ENCODE results near the gene LRRC32. TPM values are rescaled to one million over a fixed set of nuclear protein-coding genes. Genes with fewer than 3 reads are reported as not detected.

LRRC32 gene
- total RNA-seq, 1 donor from 2014 or later, result 0.26 TPM

DNA sequence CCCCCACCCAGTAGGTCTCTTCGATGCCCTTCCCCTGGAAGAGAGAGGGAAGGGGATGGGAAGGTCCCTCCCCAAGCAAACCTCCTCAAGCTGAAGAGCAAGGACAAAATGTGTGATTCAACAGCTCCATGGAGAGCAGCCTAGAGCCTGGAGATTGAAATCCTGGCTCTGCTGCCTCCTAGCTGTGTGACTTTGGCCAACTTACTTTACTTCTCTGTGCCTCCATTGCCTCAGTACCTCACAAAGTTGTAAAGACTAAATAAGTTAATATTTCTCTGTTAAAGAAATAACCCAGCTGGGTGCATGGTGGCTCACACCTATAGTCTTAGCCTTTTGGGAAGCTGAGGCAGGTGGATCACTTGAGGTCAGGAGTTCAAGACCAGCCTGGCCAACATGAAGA is 21.1 kb upstream of the LRRC32 start:
- no peak for TF ChIP-seq CTCF (IDR thresholded peaks at IDR 0.05; ENCODE audit: insufficient read depth, low read length, severe bottlenecking)
- FAIRE-seq (no peak), DNase-seq (ENCODE audit: low read depth) (no peak)
- H3K4me3 ChIP-seq (ENCODE audit: low read depth, low read length), result no peak overlapping the region
- H3K27me3 ChIP-seq (ENCODE audit: control insufficient read depth, insufficient read depth, low read length), result no peaks in the 10 kb centered on the region
- no peaks in the 10 kb centered on the region for H3K36me3 ChIP-seq (ENCODE audit: control insufficient read depth, insufficient read depth, low read length)

DNA sequence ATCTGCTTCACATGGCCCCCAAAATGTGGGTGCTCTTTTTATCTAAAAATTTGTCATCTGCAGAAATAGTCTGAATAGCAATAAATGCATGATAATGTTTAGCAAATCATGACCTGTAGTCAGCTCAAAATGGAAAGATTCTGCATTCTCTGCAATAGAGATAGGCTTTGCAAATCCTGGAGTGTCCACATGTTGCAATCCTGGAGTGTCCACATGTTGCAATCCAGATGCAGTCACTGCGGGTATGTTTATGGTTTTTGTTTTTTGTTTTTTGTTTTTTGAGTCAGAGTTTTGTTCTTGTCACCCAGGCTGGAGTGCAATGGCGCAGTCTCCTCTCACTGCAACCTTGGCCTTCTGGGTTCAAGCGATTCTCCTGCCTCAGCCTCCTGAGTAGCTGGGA is 20.2 kb upstream of the LRRC32 start:
- Histone ChIP-seq H3K36me3 (ENCODE audit: control insufficient read depth, insufficient read depth, low read length) (no peaks in the 10 kb centered on the region), H3K4me3 (ENCODE audit: low read depth, low read length) (no peak overlapping the region), H3K27me3 (ENCODE audit: control insufficient read depth, insufficient read depth, low read length) (no peaks in the 10 kb centered on the region)
- no peak for TF ChIP-seq CTCF (IDR thresholded peaks at IDR 0.05; ENCODE audit: insufficient read depth, low read length, severe bottlenecking)
- peak; percentile 47 for DNase-seq (ENCODE audit: low read depth)
- no peak for FAIRE-seq

- Histone ChIP-seq H3K4me3 (ENCODE audit: low read depth, low read length) (no peak overlapping the region), H3K27me3 (ENCODE audit: control insufficient read depth, insufficient read depth, low read length) (no peaks in the 10 kb centered on the region), H3K36me3 (ENCODE audit: control insufficient read depth, insufficient read depth, low read length) (no peaks in the 10 kb centered on the region)
- DNase-seq (ENCODE audit: low read depth) (no peak), FAIRE-seq (no peak)
- TF ChIP-seq CTCF (IDR thresholded peaks at IDR 0.05; ENCODE audit: insufficient read depth, low read length, severe bottlenecking), result no peak
Observed at GRCh38 chr11:76689313-76690260, 19.0 kb upstream of the LRRC32 start.

DNA sequence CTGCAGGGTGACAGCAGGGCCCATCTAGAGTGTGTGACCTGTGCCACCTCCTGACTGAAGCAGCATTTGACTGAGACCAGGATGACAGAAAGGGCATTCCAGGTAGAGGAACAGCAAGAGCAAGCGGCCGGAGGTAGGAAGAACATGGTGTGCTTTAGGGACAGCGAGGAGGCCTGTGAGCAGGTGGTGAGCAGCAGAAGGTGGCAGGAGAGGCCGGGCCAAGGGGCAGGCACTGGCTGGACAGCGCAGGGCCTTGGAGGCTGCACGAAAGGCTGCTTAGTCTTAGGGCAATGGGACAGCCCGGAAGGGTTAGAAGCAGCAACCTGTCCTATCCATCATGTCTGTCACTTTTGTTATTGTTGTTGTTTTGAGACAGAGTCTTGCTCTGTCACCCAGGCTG is 17.6 kb upstream of the LRRC32 start:
- Histone ChIP-seq H3K36me3 (ENCODE audit: control insufficient read depth, insufficient read depth, low read length) (no peaks in the 10 kb centered on the region), H3K4me3 (ENCODE audit: low read depth, low read length) (no peak overlapping the region), H3K27me3 (ENCODE audit: control insufficient read depth, insufficient read depth, low read length) (peaks cover 2% of the 10 kb centered on the region)
- DNase-seq (ENCODE audit: low read depth) (no peak), FAIRE-seq (no peak)
- TF ChIP-seq CTCF (IDR thresholded peaks at IDR 0.05; ENCODE audit: insufficient read depth, low read length, severe bottlenecking), result no peak

DNA sequence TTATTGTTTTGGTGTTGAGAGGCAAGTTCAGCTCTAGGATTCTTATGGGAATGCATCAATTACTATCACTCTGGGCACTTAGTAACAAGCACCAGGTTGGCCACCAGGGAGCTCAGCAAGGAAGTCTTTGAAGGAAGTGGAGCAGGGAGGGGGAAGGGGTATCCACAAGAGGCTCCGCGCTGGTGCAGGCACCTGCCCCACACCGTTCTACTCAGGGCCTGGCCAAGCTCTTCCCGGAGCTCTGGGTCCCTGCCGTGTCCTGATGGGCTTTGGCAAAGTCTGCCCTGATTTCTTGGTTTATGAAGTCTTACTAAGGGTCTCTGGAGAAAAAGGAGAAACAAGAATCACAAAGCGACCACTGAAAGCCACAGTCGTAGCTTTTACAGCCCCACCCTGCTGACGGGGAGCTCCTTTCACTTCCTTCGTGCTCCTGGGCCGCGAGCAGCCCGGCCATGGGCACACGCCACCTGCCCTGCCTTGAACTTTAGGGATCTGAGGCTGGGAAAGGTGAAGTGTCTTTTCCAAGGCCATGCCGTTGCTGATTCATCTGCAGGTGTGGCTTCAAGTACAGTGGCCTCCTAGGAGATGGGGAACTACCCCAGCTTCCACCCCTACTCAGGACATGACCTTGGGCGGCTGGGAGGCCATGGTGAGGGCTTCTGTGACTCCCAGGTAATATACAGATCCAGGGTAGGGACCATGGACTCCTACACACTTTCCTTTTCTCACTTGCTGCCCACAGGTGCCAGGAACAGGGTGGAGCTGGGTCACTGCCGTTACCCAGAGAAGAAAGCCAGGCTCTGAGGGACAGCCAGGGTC is 15.9 kb upstream of the LRRC32 start:
- no peaks in the 10 kb centered on the region for H3K36me3 ChIP-seq (ENCODE audit: control insufficient read depth, insufficient read depth, low read length)
- no peak for TF ChIP-seq CTCF (IDR thresholded peaks at IDR 0.05; ENCODE audit: insufficient read depth, low read length, severe bottlenecking)
- H3K27me3 ChIP-seq (ENCODE audit: control insufficient read depth, insufficient read depth, low read length), result peaks cover 3% of the 10 kb centered on the region
- no peak overlapping the region for H3K4me3 ChIP-seq (ENCODE audit: low read depth, low read length)
- no peak for FAIRE-seq
- no peak for DNase-seq (ENCODE audit: low read depth)
